ENCODE measurements around the gene SLC6A19. TPM values are rescaled to one million over a fixed set of nuclear protein-coding genes. Genes with fewer than 3 reads are reported as not detected.
A peak's percentile ranks its signal among the peaks of the same experiment; 100 is the strongest.

Gene SLC6A19
- polyA plus RNA-seq, 4 donors, result 42.2 to 66.0 (median 60.1) TPM

GRCh38 chr5:1165864-1166263 lies 35.5 kb upstream of the SLC6A19 start:
- no peak for DNase-seq (ENCODE audit: low read depth in 4 of 4, low spot score in 3 of 4)

- DNase-seq (ENCODE audit: low read depth in 4 of 4, low spot score in 3 of 4), result no peak
Measured at GRCh38 chr5:1166370-1166769, 35.0 kb upstream of the SLC6A19 start.

GRCh38 chr5:1167361-1167727 lies 34.1 kb upstream of the SLC6A19 start:
- DNase-seq (ENCODE audit: low read depth in 4 of 4, low spot score in 3 of 4), result no peak

- DNase-seq (ENCODE audit: low read depth in 4 of 4, low spot score in 3 of 4), result peak in 3 of 4 donors; percentile 54 to 75 (median 69)
Measured at GRCh38 chr5:1167728-1168709, 33.4 kb upstream of the SLC6A19 start.

GRCh38 chr5:1168796-1169195 lies 32.6 kb upstream of the SLC6A19 start:
- DNase-seq (ENCODE audit: low read depth in 4 of 4, low spot score in 3 of 4), result no peak

GRCh38 chr5:1169211-1170115 lies 31.9 kb upstream of the SLC6A19 start:
- no peak for DNase-seq (ENCODE audit: low read depth in 4 of 4, low spot score in 3 of 4)

- no peak for DNase-seq (ENCODE audit: low read depth in 4 of 4, low spot score in 3 of 4)
Measured at GRCh38 chr5:1171340-1171941, 30.0 kb upstream of the SLC6A19 start.

GRCh38 chr5:1172007-1172581 lies 29.3 kb upstream of the SLC6A19 start:
- DNase-seq (ENCODE audit: low read depth in 4 of 4, low spot score in 3 of 4), result no peak

GRCh38 chr5:1172670-1173404 lies 28.6 kb upstream of the SLC6A19 start:
- DNase-seq (ENCODE audit: low read depth in 4 of 4, low spot score in 3 of 4), result no peak

GRCh38 chr5:1173485-1174070 lies 27.8 kb upstream of the SLC6A19 start:
- DNase-seq (ENCODE audit: low read depth in 4 of 4, low spot score in 3 of 4), result no peak

- DNase-seq (ENCODE audit: low read depth in 4 of 4, low spot score in 3 of 4), result no peak
Measured at GRCh38 chr5:1174122-1174936, 27.1 kb upstream of the SLC6A19 start.

- no peak for DNase-seq (ENCODE audit: low read depth in 4 of 4, low spot score in 3 of 4)
Measured at GRCh38 chr5:1175015-1175414, 26.4 kb upstream of the SLC6A19 start.

GRCh38 chr5:1175801-1176472 lies 25.5 kb upstream of the SLC6A19 start:
- DNase-seq (ENCODE audit: low read depth in 4 of 4, low spot score in 3 of 4), result no peak

GRCh38 chr5:1176473-1177391 lies 24.7 kb upstream of the SLC6A19 start:
- no peak for DNase-seq (ENCODE audit: low read depth in 4 of 4, low spot score in 3 of 4)

- DNase-seq (ENCODE audit: low read depth in 4 of 4, low spot score in 3 of 4), result no peak
Measured at GRCh38 chr5:1177826-1178528, 23.4 kb upstream of the SLC6A19 start.
